ENCODE data around the gene HLCS. TPM values are rescaled to one million over a fixed set of nuclear protein-coding genes. Genes with fewer than 3 reads are reported as not detected.
A peak's percentile ranks its signal among the peaks of the same experiment; 100 is the strongest.

The HLCS gene
- total and polyA plus RNA-seq, 2 donors (not counting 3 experiments of a cell fraction or from before 2014, with no cell fraction given) = 6.7 to 17.2 TPM

GRCh38 chr21:36708286-36709029, 258.0 kb downstream of the HLCS start:
- Histone ChIP-seq H3K9me3 (replicated peaks; ENCODE audit: control insufficient read depth, insufficient read depth, low read length) (no peaks in the 10 kb centered on the region), H3K9me1 (replicated peaks; ENCODE audit: control insufficient read depth, extremely low read depth, insufficient read depth, low read length) (no peaks in the 10 kb centered on the region), H3K4me2 (ENCODE audit: insufficient read depth, low read length) (no peak overlapping the region), H3K9ac (replicated peaks; ENCODE audit: extremely low read depth, insufficient read depth, low read length) (no peak overlapping the region), H4K20me1 (replicated peaks; ENCODE audit: control insufficient read depth, extremely low read depth, insufficient read depth, low read length) (no peaks in the 10 kb centered on the region), H3K27ac (ENCODE audit: insufficient read depth, low read depth, low read length) (no peak overlapping the region), H2AFZ (ENCODE audit: low read depth, low read length) (no peak overlapping the region), H3K27me3 (ENCODE audit: control insufficient read depth in 2 of 2, insufficient read depth in 2 of 2, low read length in 2 of 2) (peaks cover 91 to 100% of the 10 kb centered on the region in 2 experiments), H3K36me3 (ENCODE audit: control insufficient read depth in 2 of 2, extremely low read depth in 1 of 2, insufficient read depth in 2 of 2, low read length in 2 of 2) (no peaks in the 10 kb centered on the region), H3K4me1 (ENCODE audit: control insufficient read depth, extremely low read depth, insufficient read depth, low read length) (no peaks in the 10 kb centered on the region), H3K4me3 (replicated peaks in 1 of 3; ENCODE audit: insufficient read depth in 1 of 3, low read depth in 1 of 3, low read length in 3 of 3) (no peak overlapping the region), H3K79me2 (ENCODE audit: control insufficient read depth, insufficient read depth, low read length) (no peaks in the 10 kb centered on the region)
- intact Hi-C loops (cut with micrococcal nuclease) = loop anchor here (5.0 kb wide), 1 partner anchor 286 kb away; no protein-coding TSS in a partner anchor
- ChIA-PET POLR2A (no interaction called here), CTCF (interaction anchor here (0.6 kb wide), 1 partner anchor 78 kb away, joined by 3 read pairs; no protein-coding TSS in a partner anchor)
- DNase-seq (ENCODE audit: low read depth, low spot score) (no peak), FAIRE-seq (no peak)
- BruUV-seq (replicated peaks) = no TSS peak
- dilution Hi-C loops (cut with MboI; ENCODE audit: extremely low pct_ligation_motif_present, low sequenced_read_pairs) = no loop called here
- TF ChIP-seq JUN (IDR thresholded peaks at IDR 0.05; ENCODE audit: borderline replicate concordance, insufficient read depth, insufficient read length, low read depth) = no peak
- peak; percentile 89 for TF ChIP-seq EZH2 (IDR thresholded peaks at IDR 0.05; ENCODE audit: borderline replicate concordance, low read depth, low read length, severe bottlenecking)

DNA sequence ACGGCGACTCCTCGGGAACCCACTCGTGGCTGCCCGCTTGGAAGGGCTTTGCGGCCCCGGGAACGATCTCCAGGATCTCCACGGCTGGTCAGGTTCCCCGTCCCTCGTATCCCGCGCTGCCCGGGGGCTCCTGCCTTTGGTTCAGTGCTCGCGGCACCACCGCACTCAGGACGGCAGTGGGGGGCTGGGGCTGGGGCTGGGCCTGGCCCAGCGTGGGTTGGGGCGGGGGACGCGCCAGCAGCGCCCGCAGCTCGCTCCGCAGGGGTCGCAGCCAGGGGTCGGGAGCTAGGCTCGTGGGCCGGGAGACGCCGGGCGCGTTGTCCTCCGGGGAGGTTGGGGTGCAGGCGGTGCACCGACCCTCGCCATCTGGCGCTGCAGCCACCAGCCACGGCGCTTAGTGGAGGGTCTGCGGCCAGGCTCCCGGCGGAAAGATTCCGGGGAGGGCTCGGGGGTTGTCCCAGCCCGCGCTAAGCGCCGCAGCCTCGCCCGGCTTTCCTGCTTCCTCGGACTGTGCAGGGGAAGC, 258.6 kb downstream of the HLCS start:
- Histone ChIP-seq H3K9ac (replicated peaks; ENCODE audit: extremely low read depth, insufficient read depth, low read length) (no peak overlapping the region), H3K79me2 (ENCODE audit: control insufficient read depth, insufficient read depth, low read length) (no peaks in the 10 kb centered on the region), H3K4me3 (replicated peaks in 1 of 3; ENCODE audit: insufficient read depth in 1 of 3, low read depth in 1 of 3, low read length in 3 of 3) (no peak overlapping the region), H2AFZ (ENCODE audit: low read depth, low read length) (no peak overlapping the region), H3K4me1 (ENCODE audit: control insufficient read depth, extremely low read depth, insufficient read depth, low read length) (no peaks in the 10 kb centered on the region), H3K9me3 (replicated peaks; ENCODE audit: control insufficient read depth, insufficient read depth, low read length) (no peaks in the 10 kb centered on the region), H3K27me3 (ENCODE audit: control insufficient read depth in 2 of 2, insufficient read depth in 2 of 2, low read length in 2 of 2) (peaks cover 92 to 100% of the 10 kb centered on the region in 2 experiments), H3K9me1 (replicated peaks; ENCODE audit: control insufficient read depth, extremely low read depth, insufficient read depth, low read length) (no peaks in the 10 kb centered on the region), H3K4me2 (ENCODE audit: insufficient read depth, low read length) (no peak overlapping the region), H4K20me1 (replicated peaks; ENCODE audit: control insufficient read depth, extremely low read depth, insufficient read depth, low read length) (no peaks in the 10 kb centered on the region), H3K36me3 (ENCODE audit: control insufficient read depth in 2 of 2, extremely low read depth in 1 of 2, insufficient read depth in 2 of 2, low read length in 2 of 2) (no peaks in the 10 kb centered on the region), H3K27ac (ENCODE audit: insufficient read depth, low read depth, low read length) (no peak overlapping the region)
- ChIA-PET CTCF (interaction anchor here (0.6 kb wide), 1 partner anchor 77 kb away, joined by 3 read pairs; no protein-coding TSS in a partner anchor), POLR2A (no interaction called here)
- DNase-seq (ENCODE audit: low read depth, low spot score) (no peak), FAIRE-seq (no peak)
- dilution Hi-C loops (cut with MboI; ENCODE audit: extremely low pct_ligation_motif_present, low sequenced_read_pairs) = no loop called here
- TF ChIP-seq GATA2 (IDR thresholded peaks at IDR 0.05; ENCODE audit: insufficient read depth, insufficient read length, low read depth, low read length) = no peak
- TF ChIP-seq EZH2 (IDR thresholded peaks at IDR 0.05; ENCODE audit: borderline replicate concordance, low read depth, low read length, severe bottlenecking) = no peak
- TF ChIP-seq, protein P1, sequence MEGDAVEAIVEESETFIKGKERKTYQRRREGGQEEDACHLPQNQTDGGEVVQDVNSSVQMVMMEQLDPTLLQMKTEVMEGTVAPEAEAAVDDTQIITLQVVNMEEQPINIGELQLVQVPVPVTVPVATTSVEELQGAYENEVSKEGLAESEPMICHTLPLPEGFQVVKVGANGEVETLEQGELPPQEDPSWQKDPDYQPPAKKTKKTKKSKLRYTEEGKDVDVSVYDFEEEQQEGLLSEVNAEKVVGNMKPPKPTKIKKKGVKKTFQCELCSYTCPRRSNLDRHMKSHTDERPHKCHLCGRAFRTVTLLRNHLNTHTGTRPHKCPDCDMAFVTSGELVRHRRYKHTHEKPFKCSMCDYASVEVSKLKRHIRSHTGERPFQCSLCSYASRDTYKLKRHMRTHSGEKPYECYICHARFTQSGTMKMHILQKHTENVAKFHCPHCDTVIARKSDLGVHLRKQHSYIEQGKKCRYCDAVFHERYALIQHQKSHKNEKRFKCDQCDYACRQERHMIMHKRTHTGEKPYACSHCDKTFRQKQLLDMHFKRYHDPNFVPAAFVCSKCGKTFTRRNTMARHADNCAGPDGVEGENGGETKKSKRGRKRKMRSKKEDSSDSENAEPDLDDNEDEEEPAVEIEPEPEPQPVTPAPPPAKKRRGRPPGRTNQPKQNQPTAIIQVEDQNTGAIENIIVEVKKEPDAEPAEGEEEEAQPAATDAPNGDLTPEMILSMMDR (IDR thresholded peaks at IDR 0.05; ENCODE audit: extremely low read depth in 1 of 2, insufficient read depth in 1 of 2, low read depth in 1 of 2, low read length in 2 of 2) = no peak
- TF ChIP-seq MYC (IDR thresholded peaks at IDR 0.05; ENCODE audit: low read depth, low read length) = no peak
- TF ChIP-seq MAX (IDR thresholded peaks at IDR 0.05; ENCODE audit: insufficient read depth, insufficient read length) = no peak
- no peak for TF ChIP-seq POLR2A (IDR thresholded peaks at IDR 0.05; ENCODE audit: low read depth, low read length)
- TF ChIP-seq JUN (IDR thresholded peaks at IDR 0.05; ENCODE audit: borderline replicate concordance, insufficient read depth, insufficient read length, low read depth) = no peak
- TF ChIP-seq POLR2AphosphoS5 (IDR thresholded peaks at IDR 0.05; ENCODE audit: insufficient read depth, low read depth, low read length) = no peak
- TF ChIP-seq FOS (IDR thresholded peaks at IDR 0.05; ENCODE audit: borderline replicate concordance, insufficient read depth, low read length) = no peak
- BruUV-seq (replicated peaks) = no TSS peak
- intact Hi-C loops (cut with micrococcal nuclease) = loop anchor here (5.0 kb wide), 1 partner anchor 286 kb away; no protein-coding TSS in a partner anchor

Data from endothelial cell of umbilical vein (primary cell).